Thyroid gland (tissue), 4 donors: Measurements from ENCODE around the gene DNAH12.

ENCODE experiments used
- CTCF ChIP-seq, 6 experiments: fragments of 200-600 bp in 3 of 6; fragments of 450-650 bp in 3 of 6; sonication (generic) in 3 of 6; IDR thresholded peaks; one replicate each; pipeline ENCODE4 v1.5.1; 2016 to 2019; ENCODE audit warnings: antibody characterized with exemption in 6 of 6, mild to moderate bottlenecking in 2 of 6, inconsistent platforms in 1 of 6, moderate library complexity in 1 of 6
- POLR2A ChIP-seq, 2 donors: fragments of 450-650 bp; IDR thresholded peaks; one replicate each; pipeline ENCODE4 v1.6.1; 2017; ENCODE audit warnings: antibody characterized with exemption in 2 of 2, mild to moderate bottlenecking in 2 of 2, moderate library complexity in 1 of 2

- no peak for TF ChIP-seq CTCF (IDR thresholded peaks at IDR 0.05)
- TF ChIP-seq POLR2A (IDR thresholded peaks at IDR 0.05) = no peak
Measured at GRCh38 chr3:57288403-57288802, 255.7 kb downstream of the DNAH12 start.
